HepG2 (cell line): ENCODE measurements around the gene ZFP37.

ENCODE experiments used
- EP300 ChIP-seq, 3 experiments: sonication (generic) in 1 of 3; formaldehyde crosslinking in 1 of 3; IDR thresholded peaks; 2 replicates each; pipeline versions ENCODE4 v1.5.1 to v1.6.1; 2011 to 2020; ENCODE audit warnings: low read depth in 2 of 3, low read length in 2 of 3, borderline replicate concordance in 1 of 3, improper control_type of control experiment in 1 of 3, mild to moderate bottlenecking in 1 of 3, missing genetic modification reagents in 1 of 3, moderate library complexity in 1 of 3
- MIER3 ChIP-seq: IDR thresholded peaks from 2 replicates; pipeline ENCODE4 v1.6.1; 2016; ENCODE audit warnings: missing compliant biosample characterization, borderline replicate concordance
- PHF8 ChIP-seq: sonication (generic); formaldehyde crosslinking; IDR thresholded peaks from 2 replicates; pipeline ENCODE4 v1.5.0; 2020; ENCODE audit warnings: missing genetic modification reagents
- POLR2A ChIP-seq, 2 experiments: IDR thresholded peaks; 2 replicates each; pipeline ENCODE4 v1.6.1; 2011; ENCODE audit warnings: low read depth in 2 of 2, low read length in 2 of 2, mild to moderate bottlenecking in 1 of 2, moderate library complexity in 1 of 2; ENCODE audit not compliant: insufficient read depth in 1 of 2
- TF ChIP-seq, protein P1 (sequence below): sonication (generic); formaldehyde crosslinking; IDR thresholded peaks from 2 replicates; pipeline ENCODE4 v1.4.0; 2020; ENCODE audit warnings: missing genetic modification reagents

DNA sequence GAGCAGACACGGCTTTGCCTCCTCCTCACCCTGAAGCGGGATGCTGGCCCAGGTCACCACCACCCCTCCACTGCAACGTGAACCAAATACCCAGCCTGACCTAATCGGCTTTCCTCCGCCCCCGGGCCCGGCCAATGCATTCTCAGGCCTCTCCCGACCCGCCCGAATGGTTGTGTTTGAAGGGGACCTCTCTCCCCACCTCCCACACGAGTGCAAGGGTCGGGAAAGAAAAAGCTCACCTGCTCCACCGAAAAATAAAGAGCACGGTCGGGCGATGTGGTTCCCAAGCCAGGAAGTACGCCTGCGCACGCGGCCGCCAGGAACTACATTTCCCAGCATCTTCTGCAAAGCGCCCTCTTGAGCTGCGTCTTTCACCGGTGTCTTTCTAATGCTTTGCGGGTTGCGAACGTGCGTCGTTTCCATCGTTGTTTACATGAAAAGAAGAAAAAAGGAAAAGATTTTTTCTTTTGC lies 44.6 kb downstream of the ZFP37 start, which contains the start of gene ZNF883:
- TF ChIP-seq POLR2A (IDR thresholded peaks at IDR 0.05; ENCODE audit: insufficient read depth in 1 of 2, low read depth in 2 of 2, low read length in 2 of 2) (no peak), MIER3 (CRISPR knock-in tag) (no peak), EP300 (IDR thresholded peaks at IDR 0.05; ENCODE audit: low read depth in 2 of 2, low read length in 2 of 2) (no peak), EP300 (CRISPR knock-in tag; IDR thresholded peaks at IDR 0.05; ENCODE audit: borderline replicate concordance) (no peak), PHF8 (peak; percentile 74)
- TF ChIP-seq, protein P1, sequence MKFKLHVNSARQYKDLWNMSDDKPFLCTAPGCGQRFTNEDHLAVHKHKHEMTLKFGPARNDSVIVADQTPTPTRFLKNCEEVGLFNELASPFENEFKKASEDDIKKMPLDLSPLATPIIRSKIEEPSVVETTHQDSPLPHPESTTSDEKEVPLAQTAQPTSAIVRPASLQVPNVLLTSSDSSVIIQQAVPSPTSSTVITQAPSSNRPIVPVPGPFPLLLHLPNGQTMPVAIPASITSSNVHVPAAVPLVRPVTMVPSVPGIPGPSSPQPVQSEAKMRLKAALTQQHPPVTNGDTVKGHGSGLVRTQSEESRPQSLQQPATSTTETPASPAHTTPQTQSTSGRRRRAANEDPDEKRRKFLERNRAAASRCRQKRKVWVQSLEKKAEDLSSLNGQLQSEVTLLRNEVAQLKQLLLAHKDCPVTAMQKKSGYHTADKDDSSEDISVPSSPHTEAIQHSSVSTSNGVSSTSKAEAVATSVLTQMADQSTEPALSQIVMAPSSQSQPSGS (CRISPR knock-in tag), result no peak
